Natural killer cell (primary cell): ENCODE measurements around the gene CSGALNACT2. TPM values are rescaled to one million over a fixed set of nuclear protein-coding genes. Genes with fewer than 3 reads are reported as not detected.
A peak's percentile ranks its signal among the peaks of the same experiment; 100 is the strongest.

Experiments
- ATAC-seq, 3 donors: fragments of 150-1000 bp in 2 of 3; fragments of 200-7000 bp in 1 of 3; cut with Tn5 transposase; 1 replicate in 1 of 3; 2 replicates in 2 of 3; pipeline ENCODE4 v1.10.0; 2021; ENCODE audit warnings: mild to moderate bottlenecking in 2 of 3, moderate library complexity in 2 of 3
- DNase-seq, 2 donors: peaks; one replicate each; pipeline versions ENCODE4 v3.0.0 to v3.0.0-alpha.2; 2013 to 2021; ENCODE audit warnings: mixed read lengths in 1 of 2
- H3K27ac ChIP-seq: one replicate; pipeline ENCODE4 v1.5.1; 2013; ENCODE audit warnings: mild to moderate bottlenecking, low read length
- H3K27me3 ChIP-seq: one replicate; pipeline ENCODE4 v1.6.1; 2013; ENCODE audit warnings: low read length; ENCODE audit not compliant: control insufficient read depth, insufficient read depth
- H3K36me3 ChIP-seq: one replicate; pipeline ENCODE4 v1.6.1; 2013; ENCODE audit warnings: low read length; ENCODE audit not compliant: control insufficient read depth, insufficient read depth
- H3K4me1 ChIP-seq: one replicate; pipeline ENCODE4 v1.6.1; 2013; ENCODE audit warnings: low read length; ENCODE audit not compliant: control insufficient read depth, insufficient read depth
- H3K4me3 ChIP-seq: one replicate; pipeline ENCODE4 v1.5.1; 2013; ENCODE audit warnings: low read length
- H3K9me3 ChIP-seq: one replicate; pipeline ENCODE4 v1.6.1; 2013; ENCODE audit warnings: low read length; ENCODE audit not compliant: control insufficient read depth, insufficient read depth
- H3K27ac Mint-ChIP-seq, 2 donors: one replicate each; pipeline ENCODE4 v1.8.0; 2022; ENCODE audit warnings: mild to moderate bottlenecking in 2 of 2, mixed read lengths in 2 of 2, moderate library complexity in 1 of 2
- H3K27me3 Mint-ChIP-seq, 2 donors: one replicate each; pipeline ENCODE4 v1.8.0; 2022; ENCODE audit warnings: low read depth in 2 of 2, mixed read lengths in 2 of 2
- H3K36me3 Mint-ChIP-seq: one replicate; pipeline ENCODE4 v1.8.0; 2022; ENCODE audit warnings: mixed read lengths
- H3K4me1 Mint-ChIP-seq, 2 donors: one replicate each; pipeline ENCODE4 v1.8.0; 2022; ENCODE audit warnings: mixed read lengths in 2 of 2
- H3K4me3 Mint-ChIP-seq: one replicate; pipeline ENCODE4 v1.8.0; 2022; ENCODE audit warnings: mild to moderate bottlenecking, moderate library complexity, mixed read lengths
- H3K9me3 Mint-ChIP-seq, 2 donors: one replicate each; pipeline ENCODE4 v1.8.0; 2022; ENCODE audit warnings: mixed read lengths in 2 of 2
- CTCF ChIP-seq: fragments of 200-600 bp; IDR thresholded peaks from one replicate; pipeline ENCODE4 v1.8.0; 2022; ENCODE audit warnings: antibody characterized with exemption
- WGBS: methylation state at CpG from one replicate; pipeline ENCODE4 v1.1.7; 2013; ENCODE audit warnings: missing lambda C conversion rate; ENCODE audit not compliant: insufficient coverage; 5-methylcytosine and 5-hydroxymethylcytosine counted together
- intact Hi-C: fragments of 100-400 bp; cut with micrococcal nuclease; formaldehyde crosslinking; loops from one replicate; pipeline ENCODE4 v1.14.2; 2022
- total RNA-seq, 4 donors: library from RNA; stranded (reverse); fragments of 120-200 nt in 1 of 4; gene quantifications; one replicate each; pipeline versions ENCODE4 v1.2.3 to v1.2.4, GENCODE V29; 2013 to 2022

The CSGALNACT2 gene
- total RNA-seq, 3 donors from 2014 or later (not counting 1 experiment from before 2014, with no cell fraction given) = 49.9 to 57.4 (median 52.8) TPM

DNA sequence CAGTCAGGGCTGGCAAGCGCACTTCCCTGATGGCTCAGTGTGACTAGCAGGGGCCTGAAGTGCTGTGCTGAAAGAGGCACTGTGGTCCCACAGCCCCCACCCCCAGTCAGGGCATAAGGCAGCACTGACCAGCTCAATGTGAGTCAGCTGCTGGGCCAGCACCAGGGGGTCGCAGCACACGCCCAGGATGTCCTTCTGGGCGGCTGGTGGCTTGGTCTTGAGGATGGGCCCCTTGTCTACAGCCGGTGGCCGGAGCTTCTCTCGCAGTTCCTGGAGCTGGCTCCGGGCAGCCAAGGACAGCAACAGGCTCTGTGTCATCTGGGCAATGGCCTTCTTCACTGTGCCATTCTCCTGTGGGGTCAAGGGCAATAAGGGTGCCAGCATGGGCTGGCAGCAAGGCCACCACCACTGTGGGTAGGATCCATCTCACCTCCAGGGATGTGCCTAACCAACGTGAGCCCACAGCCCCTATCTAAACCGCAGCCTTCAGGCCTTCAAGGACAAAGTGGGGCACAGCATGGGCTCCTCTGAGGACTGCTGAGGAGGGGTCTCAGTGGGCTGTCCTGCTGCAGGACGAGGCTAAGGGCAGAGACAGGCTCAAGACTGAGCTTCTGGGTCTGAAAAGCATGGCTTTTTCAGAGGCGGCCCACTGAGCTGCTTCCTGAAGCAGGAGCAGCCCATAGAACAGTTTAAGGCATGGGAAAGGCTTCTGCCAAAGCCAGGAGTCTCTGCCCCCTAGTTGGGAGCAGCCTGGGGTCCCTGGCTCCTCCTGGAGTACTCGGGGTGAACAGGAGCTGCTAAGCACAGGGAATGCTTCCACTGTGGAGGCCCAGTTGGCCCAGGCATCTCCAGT, 62.5 kb downstream of the CSGALNACT2 start:
- 87% methylated on average over 13 of the region's 13 CpGs for WGBS
- Mint-ChIP-seq H3K36me3 (no peaks in the 10 kb centered on the region), H3K27ac (no peak overlapping the region), H3K27me3 (no peaks in the 10 kb centered on the region), H3K9me3 (no peaks in the 10 kb centered on the region), H3K4me3 (peak overlapping the region; percentile 37), H3K4me1 (peaks cover 6 to 17% of the 10 kb centered on the region in 2 donors)
- ATAC-seq (no peak), DNase-seq (no peak)
- H3K27me3 ChIP-seq = no peaks in the 10 kb centered on the region
- intact Hi-C loops = loop anchor here (5.0 to 10.0 kb wide), 2 partner anchors 144 to 262 kb away; no protein-coding TSS in a partner anchor
- no peak for TF ChIP-seq CTCF
- H3K27ac ChIP-seq = no peak overlapping the region
- peaks cover 40% of the 10 kb centered on the region for H3K4me1 ChIP-seq
- no peak overlapping the region for H3K4me3 ChIP-seq
- peaks cover 30% of the 10 kb centered on the region for H3K36me3 ChIP-seq
- H3K9me3 ChIP-seq = no peaks in the 10 kb centered on the region

DNA sequence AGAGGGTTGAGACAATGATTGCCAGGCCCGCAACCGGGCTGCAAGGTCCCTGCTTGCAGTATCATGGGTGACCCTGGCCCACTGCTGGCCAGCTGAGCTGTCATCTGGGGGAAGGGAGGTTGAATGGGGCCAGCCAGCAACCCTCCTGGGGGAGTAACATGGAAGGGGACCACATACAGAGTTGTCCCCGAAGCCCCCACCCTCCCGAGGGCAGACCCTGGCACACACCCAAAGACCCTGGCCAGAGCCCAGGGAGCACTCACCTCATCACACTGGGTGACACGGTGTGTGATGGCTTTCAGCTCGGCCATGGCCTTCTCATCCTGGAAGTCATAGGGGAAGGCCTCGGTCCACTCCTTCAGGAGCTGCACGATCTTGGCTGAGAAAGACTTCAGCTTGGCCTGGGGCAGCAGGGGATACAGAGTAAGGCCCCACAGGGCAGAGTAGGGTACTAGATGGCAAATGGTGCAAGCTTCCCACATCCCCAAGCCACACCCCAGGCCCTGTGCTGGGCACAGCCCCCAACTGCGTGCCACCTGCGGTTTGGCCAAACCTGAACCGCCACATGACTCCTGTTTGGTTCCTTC, 63.4 kb downstream of the CSGALNACT2 start:
- peak in 1 of 2 donors; percentile 14 for DNase-seq
- Mint-ChIP-seq H3K27ac (peak overlapping the region in 1 of 2 donors; percentile 78), H3K4me3 (peak overlapping the region; percentile 90), H3K9me3 (no peaks in the 10 kb centered on the region), H3K4me1 (peaks cover 6 to 17% of the 10 kb centered on the region in 2 donors), H3K36me3 (no peaks in the 10 kb centered on the region), H3K27me3 (no peaks in the 10 kb centered on the region)
- H3K27ac ChIP-seq = no peak overlapping the region
- intact Hi-C loops = loop anchor here (5.0 to 10.0 kb wide), 2 partner anchors 143 to 261 kb away; no protein-coding TSS in a partner anchor
- no peak for ATAC-seq
- no peak overlapping the region for H3K4me3 ChIP-seq
- no peaks in the 10 kb centered on the region for H3K9me3 ChIP-seq
- peaks cover 40% of the 10 kb centered on the region for H3K4me1 ChIP-seq
- no peaks in the 10 kb centered on the region for H3K27me3 ChIP-seq
- H3K36me3 ChIP-seq = peaks cover 27% of the 10 kb centered on the region
- 77% methylated on average over 11 of the region's 11 CpGs for whole genome bisulfite sequencing
- TF ChIP-seq CTCF = no peak

DNA sequence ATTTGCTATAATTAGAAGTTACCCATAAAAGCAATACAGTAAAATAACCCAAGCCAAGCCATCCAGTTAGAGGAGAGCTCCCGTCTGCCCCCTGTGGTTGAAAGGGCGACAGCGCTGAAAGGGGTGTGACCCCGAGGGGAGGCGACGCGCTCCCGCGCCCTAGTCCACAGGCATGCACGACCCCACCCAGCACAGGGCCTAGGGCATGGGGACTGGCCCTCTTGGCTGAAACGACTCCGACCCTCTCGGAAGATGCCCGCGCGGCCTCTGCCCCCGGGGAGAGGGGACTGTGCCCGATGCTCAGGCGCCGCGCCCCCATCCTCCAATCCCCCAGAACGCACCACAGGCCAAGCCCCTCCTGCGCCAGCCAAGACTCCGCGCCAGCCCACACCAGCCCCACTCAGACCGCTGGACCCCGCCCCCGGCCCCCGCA, 64.0 kb downstream of the CSGALNACT2 start:
- H3K9me3 Mint-ChIP-seq = no peaks in the 10 kb centered on the region
- H3K36me3 ChIP-seq = peaks cover 24% of the 10 kb centered on the region
- peak overlapping the region; percentile 34 to 78 for H3K27ac Mint-ChIP-seq
- H3K9me3 ChIP-seq = no peaks in the 10 kb centered on the region
- under 1% methylated on average over 29 of the region's 29 CpGs for WGBS
- no peak overlapping the region for H3K27ac ChIP-seq
- peaks cover 40% of the 10 kb centered on the region for H3K4me1 ChIP-seq
- no peaks in the 10 kb centered on the region for H3K27me3 ChIP-seq
- peaks cover 6 to 17% of the 10 kb centered on the region in 2 donors for H3K4me1 Mint-ChIP-seq
- peak; percentile 41 to 72 for DNase-seq
- no peaks in the 10 kb centered on the region for H3K36me3 Mint-ChIP-seq
- H3K4me3 ChIP-seq = peak overlapping the region; percentile 48
- H3K4me3 Mint-ChIP-seq = peak overlapping the region; percentile 90
- intact Hi-C loops = loop anchor here (5.0 to 10.0 kb wide), 2 partner anchors 143 to 260 kb away; no protein-coding TSS in a partner anchor
- peak; percentile 69 for TF ChIP-seq CTCF
- peak; percentile 69 to 77 (median 74) for ATAC-seq
- no peaks in the 10 kb centered on the region for H3K27me3 Mint-ChIP-seq
